NCI-H510A treated with DMSO at 0.1 percent for 48 hours (cell line): ENCODE data around the gene GOSR2.

Experiments
- DNase-seq: peaks from one replicate; lab custom pipeline; 2025; lab: John Stamatoyannopoulos, UW

Gene GOSR2

DNA sequence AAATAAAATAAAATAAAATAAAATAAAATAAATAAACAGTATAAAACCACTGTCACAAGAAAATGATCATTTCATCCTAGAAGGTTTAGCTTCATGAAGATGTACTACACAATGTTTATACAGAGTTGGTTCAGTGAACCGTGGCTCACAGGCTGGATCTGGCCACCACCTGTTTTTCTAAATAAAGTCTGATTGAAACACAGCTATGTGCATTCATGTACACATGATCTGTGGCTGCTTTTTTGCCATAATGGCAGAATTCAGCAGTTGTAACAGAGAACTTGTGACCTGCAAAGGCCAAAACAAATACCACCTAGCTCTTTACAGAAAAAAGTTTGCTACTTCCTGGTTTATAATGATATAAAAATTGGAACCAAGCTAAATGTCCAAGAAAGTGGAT lies 68.7 kb downstream of the GOSR2 start:
- no peak for DNase-seq
